ENCODE results near the gene WNT8B. TPM values are rescaled to one million over a fixed set of nuclear protein-coding genes. Genes with fewer than 3 reads are reported as not detected.
A peak's percentile ranks its signal among the peaks of the same experiment; 100 is the strongest.

WNT8B gene
- total and polyA plus RNA-seq, 2 of the 13 experiments (the other 11 are each of a cell fraction or from before 2014, with no cell fraction given) = 0.07 to 0.20 TPM

DNA sequence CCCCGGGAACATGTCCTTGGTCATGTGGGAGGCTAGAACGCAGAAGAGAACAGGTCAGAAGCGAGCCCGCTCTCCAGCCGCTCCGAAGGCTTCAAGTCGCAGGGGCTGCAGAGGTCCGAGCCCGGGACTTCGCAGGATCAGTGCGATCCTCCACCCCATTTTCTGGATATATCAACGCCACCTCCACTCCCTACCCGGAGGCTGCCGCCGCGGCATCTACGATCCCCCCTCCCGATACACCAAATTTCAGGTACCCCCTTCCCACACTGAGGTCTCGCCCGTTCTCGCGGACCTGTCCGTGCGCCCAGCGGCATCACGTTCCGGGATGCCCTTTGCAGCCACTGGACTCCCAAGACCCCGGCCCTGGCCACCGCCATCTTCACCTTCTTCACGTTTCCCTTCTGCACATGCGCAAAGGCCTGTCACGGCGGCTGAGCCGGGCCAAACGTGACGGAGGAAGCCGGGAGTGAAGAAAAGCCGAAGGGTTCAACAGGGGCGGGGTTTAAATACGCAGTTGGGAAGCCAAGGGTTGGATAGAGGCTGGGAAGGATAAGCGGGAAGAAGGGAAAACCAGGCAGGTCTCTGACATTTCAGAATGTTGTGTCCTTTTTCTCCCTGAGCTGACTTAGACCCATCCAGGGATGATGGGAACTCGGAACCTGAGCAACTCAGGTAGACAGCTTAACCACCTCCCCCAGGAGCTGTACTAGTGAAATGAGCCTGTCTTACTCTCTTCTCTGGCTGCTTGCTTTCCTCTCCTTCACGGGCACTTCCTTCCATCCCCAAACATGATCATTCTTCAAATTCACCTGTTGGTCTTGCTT is 66.9 kb downstream of the WNT8B start, which contains the start of gene NDUFB8:
TSS of gene NDUFB8 (minus strand) at position 397 of the 824 bp plus-strand sequence. CDS start at position 377, 20 bp downstream.
- Histone ChIP-seq H3K79me2 (ENCODE audit: insufficient read depth, low read length) (peaks cover 18% of the 10 kb centered on the region), H4K20me1 (ENCODE audit: insufficient read depth, low read length) (no peaks in the 10 kb centered on the region), H3K4me2 (ENCODE audit: low read depth, low read length) (peak within 1 kb of the TSS; percentile 99), H3K9ac (ENCODE audit: insufficient read depth, low read depth, low read length) (peak within 1 kb of the TSS; percentile 79), H2AFZ (ENCODE audit: low read length) (peak within 1 kb of the TSS; percentile 99), H3K36me3 (replicated peaks in 1 of 2; ENCODE audit: control insufficient read depth in 1 of 2, insufficient read depth in 2 of 2, low read length in 2 of 2) (peaks cover 0 to 14% of the 10 kb centered on the region in 2 experiments; a peak in 4 of 5 replicates), H3K4me1 (ENCODE audit: insufficient read depth, low read length) (peaks cover 30% of the 10 kb centered on the region), H3K9me3 (ENCODE audit: low read length) (no peaks in the 10 kb centered on the region), H3K27ac (ENCODE audit: extremely low read length, insufficient read depth, low read length) (peak within 1 kb of the TSS; percentile 34), H3K4me3 (replicated peaks in 1 of 3; ENCODE audit: insufficient read depth in 1 of 3, low read depth in 2 of 3, low read length in 3 of 3) (peak within 1 kb of the TSS; percentile 73 to 87 (median 86)), H3K27me3 (ENCODE audit: control insufficient read depth in 1 of 2, insufficient read depth in 2 of 2, low read length in 2 of 2) (no peaks in the 10 kb centered on the region; a peak in 1 of 5 replicates)
- whole genome bisulfite sequencing (ENCODE audit: low lambda C conversion rate) = under 1% methylated on average over 34 of the region's 43 CpGs
- DNase-seq (ENCODE audit: low spot score) (peak; percentile 70), FAIRE-seq (no peak), ATAC-seq (peak; percentile 86)
- intact Hi-C loops (cut with micrococcal nuclease; ENCODE audit: unreplicated experiment) (no loop called here), in situ Hi-C loops (cut with HindIII; ENCODE audit: extremely low pct_ligation_motif_present, low pct_unique_long_range_greater_than_20kb) (no loop called here)
- ChIA-PET CTCF (ENCODE audit: low intra/inter-chr PET ratio, low total read pairs) (no interaction called here), POLR2A (interaction anchor here (1.6 kb wide), 1 partner anchor 11 kb away, joined by 4 read pairs; no protein-coding TSS in a partner anchor)
- no TSS peak for BruUV-seq (replicated peaks)
- peak; percentile 26; the same call in 1 of the 2 replicates for TF ChIP-seq ZNF572 (CRISPR knock-in tag; IDR thresholded peaks at IDR 0.05)
- TF ChIP-seq, protein P1, sequence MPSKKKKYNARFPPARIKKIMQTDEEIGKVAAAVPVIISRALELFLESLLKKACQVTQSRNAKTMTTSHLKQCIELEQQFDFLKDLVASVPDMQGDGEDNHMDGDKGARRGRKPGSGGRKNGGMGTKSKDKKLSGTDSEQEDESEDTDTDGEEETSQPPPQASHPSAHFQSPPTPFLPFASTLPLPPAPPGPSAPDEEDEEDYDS (CRISPR knock-in tag; IDR thresholded peaks at IDR 0.05) = peak; percentile 46; the same call in 1 of the 2 replicates
- TF ChIP-seq, protein P2, sequence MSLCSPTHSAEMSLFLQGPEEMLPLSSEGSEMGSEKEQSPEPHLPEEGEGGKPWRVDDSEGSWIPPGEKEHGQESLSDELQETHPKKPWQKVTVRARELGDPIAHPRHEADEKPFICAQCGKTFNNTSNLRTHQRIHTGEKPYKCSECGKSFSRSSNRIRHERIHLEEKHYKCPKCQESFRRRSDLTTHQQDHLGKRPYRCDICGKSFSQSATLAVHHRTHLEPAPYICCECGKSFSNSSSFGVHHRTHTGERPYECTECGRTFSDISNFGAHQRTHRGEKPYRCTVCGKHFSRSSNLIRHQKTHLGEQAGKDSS (CRISPR knock-in tag; IDR thresholded peaks at IDR 0.05; ENCODE audit: borderline replicate concordance, low read depth) = peak; percentile 57; the same call in 1 of the 2 replicates
- TF ChIP-seq AHR (CRISPR knock-in tag; IDR thresholded peaks at IDR 0.05) = 0 out of 2 replicates have a peak, but pooled peaks have one; percentile 16
- TF ChIP-seq, protein P3, sequence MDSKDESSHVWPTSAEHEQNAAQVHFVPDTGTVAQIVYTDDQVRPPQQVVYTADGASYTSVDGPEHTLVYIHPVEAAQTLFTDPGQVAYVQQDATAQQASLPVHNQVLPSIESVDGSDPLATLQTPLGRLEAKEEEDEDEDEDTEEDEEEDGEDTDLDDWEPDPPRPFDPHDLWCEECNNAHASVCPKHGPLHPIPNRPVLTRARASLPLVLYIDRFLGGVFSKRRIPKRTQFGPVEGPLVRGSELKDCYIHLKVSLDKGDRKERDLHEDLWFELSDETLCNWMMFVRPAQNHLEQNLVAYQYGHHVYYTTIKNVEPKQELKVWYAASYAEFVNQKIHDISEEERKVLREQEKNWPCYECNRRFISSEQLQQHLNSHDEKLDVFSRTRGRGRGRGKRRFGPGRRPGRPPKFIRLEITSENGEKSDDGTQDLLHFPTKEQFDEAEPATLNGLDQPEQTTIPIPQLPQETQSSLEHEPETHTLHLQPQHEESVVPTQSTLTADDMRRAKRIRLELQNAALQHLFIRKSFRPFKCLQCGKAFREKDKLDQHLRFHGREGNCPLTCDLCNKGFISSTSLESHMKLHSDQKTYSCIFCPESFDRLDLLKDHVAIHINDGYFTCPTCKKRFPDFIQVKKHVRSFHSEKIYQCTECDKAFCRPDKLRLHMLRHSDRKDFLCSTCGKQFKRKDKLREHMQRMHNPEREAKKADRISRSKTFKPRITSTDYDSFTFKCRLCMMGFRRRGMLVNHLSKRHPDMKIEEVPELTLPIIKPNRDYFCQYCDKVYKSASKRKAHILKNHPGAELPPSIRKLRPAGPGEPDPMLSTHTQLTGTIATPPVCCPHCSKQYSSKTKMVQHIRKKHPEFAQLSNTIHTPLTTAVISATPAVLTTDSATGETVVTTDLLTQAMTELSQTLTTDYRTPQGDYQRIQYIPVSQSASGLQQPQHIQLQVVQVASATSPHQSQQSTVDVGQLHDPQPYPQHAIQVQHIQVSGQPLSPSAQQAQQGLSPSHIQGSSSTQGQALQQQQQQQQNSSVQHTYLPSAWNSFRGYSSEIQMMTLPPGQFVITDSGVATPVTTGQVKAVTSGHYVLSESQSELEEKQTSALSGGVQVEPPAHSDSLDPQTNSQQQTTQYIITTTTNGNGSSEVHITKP (CRISPR knock-in tag; IDR thresholded peaks at IDR 0.05; ENCODE audit: low read depth) = peak; percentile 75; the same call in 1 of the 2 replicates
- TF ChIP-seq, protein P4, sequence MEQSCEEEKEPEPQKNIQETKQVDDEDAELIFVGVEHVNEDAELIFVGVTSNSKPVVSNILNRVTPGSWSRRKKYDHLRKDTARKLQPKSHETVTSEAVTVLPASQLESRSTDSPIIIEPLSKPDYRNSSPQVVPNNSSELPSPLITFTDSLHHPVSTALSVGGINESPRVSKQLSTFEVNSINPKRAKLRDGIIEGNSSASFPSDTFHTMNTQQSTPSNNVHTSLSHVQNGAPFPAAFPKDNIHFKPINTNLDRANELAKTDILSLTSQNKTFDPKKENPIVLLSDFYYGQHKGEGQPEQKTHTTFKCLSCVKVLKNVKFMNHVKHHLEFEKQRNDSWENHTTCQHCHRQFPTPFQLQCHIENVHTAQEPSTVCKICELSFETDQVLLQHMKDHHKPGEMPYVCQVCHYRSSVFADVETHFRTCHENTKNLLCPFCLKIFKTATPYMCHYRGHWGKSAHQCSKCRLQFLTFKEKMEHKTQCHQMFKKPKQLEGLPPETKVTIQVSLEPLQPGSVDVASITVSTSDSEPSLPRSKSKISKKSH (CRISPR knock-in tag; IDR thresholded peaks at IDR 0.05; ENCODE audit: borderline replicate concordance) = peak; percentile 92
- TF ChIP-seq, protein P5, sequence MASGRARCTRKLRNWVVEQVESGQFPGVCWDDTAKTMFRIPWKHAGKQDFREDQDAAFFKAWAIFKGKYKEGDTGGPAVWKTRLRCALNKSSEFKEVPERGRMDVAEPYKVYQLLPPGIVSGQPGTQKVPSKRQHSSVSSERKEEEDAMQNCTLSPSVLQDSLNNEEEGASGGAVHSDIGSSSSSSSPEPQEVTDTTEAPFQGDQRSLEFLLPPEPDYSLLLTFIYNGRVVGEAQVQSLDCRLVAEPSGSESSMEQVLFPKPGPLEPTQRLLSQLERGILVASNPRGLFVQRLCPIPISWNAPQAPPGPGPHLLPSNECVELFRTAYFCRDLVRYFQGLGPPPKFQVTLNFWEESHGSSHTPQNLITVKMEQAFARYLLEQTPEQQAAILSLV (CRISPR knock-in tag; IDR thresholded peaks at IDR 0.05; ENCODE audit: borderline replicate concordance) = peak; percentile 20; the same call in 1 of the 2 replicates
- no peak for TF ChIP-seq ZFP36L1 (CRISPR knock-in tag; IDR thresholded peaks at IDR 0.05)
- TF ChIP-seq ATAD3A (CRISPR knock-in tag; IDR thresholded peaks at IDR 0.05) = no peak
- no peak for TF ChIP-seq NONO (IDR thresholded peaks at IDR 0.05)
- peak; percentile 69; the same call in 1 of the 2 replicates for TF ChIP-seq NONO (CRISPR knock-in tag; conservative IDR thresholded peaks at IDR 0.05)
- TF ChIP-seq, protein P6, sequence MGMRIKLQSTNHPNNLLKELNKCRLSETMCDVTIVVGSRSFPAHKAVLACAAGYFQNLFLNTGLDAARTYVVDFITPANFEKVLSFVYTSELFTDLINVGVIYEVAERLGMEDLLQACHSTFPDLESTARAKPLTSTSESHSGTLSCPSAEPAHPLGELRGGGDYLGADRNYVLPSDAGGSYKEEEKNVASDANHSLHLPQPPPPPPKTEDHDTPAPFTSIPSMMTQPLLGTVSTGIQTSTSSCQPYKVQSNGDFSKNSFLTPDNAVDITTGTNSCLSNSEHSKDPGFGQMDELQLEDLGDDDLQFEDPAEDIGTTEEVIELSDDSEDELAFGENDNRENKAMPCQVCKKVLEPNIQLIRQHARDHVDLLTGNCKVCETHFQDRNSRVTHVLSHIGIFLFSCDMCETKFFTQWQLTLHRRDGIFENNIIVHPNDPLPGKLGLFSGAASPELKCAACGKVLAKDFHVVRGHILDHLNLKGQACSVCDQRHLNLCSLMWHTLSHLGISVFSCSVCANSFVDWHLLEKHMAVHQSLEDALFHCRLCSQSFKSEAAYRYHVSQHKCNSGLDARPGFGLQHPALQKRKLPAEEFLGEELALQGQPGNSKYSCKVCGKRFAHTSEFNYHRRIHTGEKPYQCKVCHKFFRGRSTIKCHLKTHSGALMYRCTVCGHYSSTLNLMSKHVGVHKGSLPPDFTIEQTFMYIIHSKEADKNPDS (CRISPR knock-in tag; IDR thresholded peaks at IDR 0.05) = peak; percentile 52; the same call in 1 of the 2 replicates

All from HepG2 (cell line).